ENCODE results near the gene CDYL.

- TF ChIP-seq CTCF (IDR thresholded peaks at IDR 0.05) (no peak), POLR2A (IDR thresholded peaks at IDR 0.05) (no peak)
Measured at GRCh38 chr6:4756247-4756646, 20.0 kb upstream of the CDYL start.

All from heart left ventricle (tissue), 13 donors.